ENCODE data around the gene ECHS1. TPM values are rescaled to one million over a fixed set of nuclear protein-coding genes. Genes with fewer than 3 reads are reported as not detected.
"Not testable (repeated sequence)": the region's sequence is repeated elsewhere in the genome, so short reads cannot be mapped to it uniquely, and the experiment has no call there.

ECHS1 gene
- total RNA-seq, 1 experiment from 2014 or later = 156 TPM

DNA sequence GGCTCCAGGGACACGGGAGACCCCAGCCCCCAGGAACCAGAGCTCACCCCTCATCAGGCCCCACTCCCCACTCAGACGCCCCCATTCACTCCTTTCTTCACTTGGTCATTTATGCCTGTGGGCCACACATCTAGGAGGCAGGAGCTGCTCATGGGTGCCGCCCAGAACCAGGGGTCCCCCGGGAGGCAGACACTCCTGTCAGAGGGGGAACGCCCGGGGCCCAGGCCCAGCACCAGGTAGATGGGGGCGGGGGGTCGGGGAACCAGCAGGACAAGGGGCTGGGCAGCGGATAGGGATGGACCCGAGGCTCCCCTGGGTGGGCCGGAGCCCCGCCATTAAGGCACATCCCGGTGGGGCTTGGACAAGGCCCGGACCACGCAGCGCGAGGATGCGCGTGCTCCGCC is 48.3 kb downstream of the ECHS1 start:
- no peak for DNase-seq (ENCODE audit: low spot score)

- no peak for DNase-seq (ENCODE audit: low spot score)
Observed at GRCh38 chr10:133324198-133324792, 48.9 kb downstream of the ECHS1 start.

DNA sequence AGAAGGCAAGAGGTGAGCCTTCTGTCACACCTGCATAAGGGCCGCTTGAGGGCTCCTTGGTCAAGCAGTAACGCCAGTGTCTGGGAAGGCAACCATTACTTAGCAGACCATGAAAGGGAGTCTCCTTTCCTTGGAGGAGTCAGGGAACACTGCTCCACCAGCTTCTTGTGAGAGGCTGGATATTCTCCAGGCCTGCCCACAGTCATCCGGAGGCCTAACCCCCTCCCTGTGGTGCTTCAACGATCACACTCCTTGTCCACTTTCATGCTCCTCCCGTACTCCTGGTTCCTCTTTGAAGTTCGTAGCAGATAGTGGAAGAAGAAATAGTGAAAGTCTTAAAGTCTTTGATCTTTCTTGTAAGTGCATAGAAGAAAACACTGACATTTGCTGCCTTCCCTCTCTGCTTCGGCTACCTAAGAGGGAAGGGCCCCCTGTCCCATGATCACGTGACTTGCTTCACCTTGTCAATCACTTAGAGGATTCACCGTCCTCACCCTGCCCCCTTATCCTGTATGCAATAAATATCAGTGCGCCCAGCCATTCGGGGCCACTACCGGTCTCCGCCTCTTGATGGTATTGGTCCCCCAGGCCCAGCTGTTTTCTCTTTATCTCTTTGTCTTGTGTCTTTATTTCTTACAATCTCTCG is 51.0 kb downstream of the ECHS1 start:
- DNase-seq (ENCODE audit: low spot score) = not testable (repeated sequence)

- DNase-seq (ENCODE audit: low spot score) = not testable (repeated sequence)
Observed at GRCh38 chr10:133320852-133321422, 52.2 kb downstream of the ECHS1 start.

DNA sequence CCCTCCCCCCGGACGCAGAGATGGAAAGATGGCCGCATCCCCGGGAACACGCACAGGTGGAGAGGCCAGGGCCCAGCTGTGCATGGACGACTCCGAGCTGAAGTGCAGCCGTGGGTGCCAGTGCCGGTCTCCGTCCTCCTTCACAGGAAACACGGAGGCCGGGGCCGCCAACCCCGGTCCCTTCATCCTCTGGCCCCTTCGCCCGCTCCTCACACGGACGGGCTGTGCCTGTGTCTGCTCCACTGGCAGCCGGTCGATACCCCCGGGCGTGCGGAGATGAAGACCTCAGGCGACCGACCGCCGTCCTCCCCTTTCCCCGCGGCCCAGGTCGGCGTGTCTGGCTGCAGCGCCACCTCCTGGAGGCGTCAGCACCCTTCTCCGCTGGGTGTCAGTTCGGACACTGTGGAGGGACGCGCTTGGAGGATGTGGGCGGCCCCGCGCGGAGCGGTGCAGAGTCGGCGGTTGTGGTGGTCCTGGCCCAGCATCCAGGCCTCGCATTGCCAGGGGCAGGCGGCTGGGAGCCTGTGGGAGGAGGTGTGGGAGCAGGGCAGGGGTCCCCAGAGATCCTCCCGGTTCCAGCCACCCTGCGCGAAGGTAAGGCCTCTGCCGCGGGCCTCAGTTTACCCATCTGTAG is 54.5 kb downstream of the ECHS1 start:
- DNase-seq (ENCODE audit: low spot score) = peak; percentile 47

GRCh38 chr10:133316732-133317131 is 56.4 kb downstream of the ECHS1 start:
- no peak for DNase-seq (ENCODE audit: low spot score)

GRCh38 chr10:133316266-133316665 is 56.9 kb downstream of the ECHS1 start:
- DNase-seq (ENCODE audit: low spot score) = no peak

DNA sequence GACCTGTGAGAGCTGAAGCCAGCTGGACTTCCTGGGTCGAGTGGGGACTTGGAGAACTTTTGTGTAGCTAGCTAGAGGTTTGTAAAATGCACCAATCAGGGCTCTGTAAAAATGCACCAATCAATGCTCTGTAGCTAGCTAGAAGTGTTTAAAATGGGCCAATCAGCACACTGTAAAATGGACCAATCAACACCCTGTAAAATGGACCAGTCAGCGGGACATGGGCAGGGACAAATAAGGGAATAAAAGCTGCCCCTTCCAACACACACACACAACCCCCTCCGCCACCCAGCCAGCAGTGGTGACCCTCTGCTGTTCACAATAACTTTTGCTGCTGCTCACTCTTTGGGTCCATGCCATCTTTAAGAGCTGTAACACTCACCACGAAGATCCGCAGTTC is 57.3 kb downstream of the ECHS1 start:
- peak; percentile 36 for DNase-seq (ENCODE audit: low spot score)

DNA sequence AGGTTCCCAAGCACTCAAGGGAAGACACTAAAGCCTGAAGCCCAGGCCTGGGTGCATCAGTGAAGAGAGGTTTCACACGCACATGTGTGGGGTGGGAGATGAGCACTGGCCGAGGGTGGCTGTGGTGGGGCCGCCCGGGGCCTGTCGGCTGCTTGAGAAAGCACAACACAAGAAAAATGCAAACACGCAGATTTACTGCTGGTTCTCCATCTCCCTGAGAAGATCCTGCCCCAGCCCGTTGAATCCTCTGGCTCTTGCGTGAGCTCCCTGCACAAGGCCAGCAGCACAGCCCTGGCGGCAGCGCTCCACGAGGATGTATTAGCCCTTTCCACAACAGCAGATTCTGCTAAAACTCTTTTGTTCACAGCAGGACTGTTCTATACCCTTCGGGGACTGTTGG is 58.2 kb downstream of the ECHS1 start:
- DNase-seq (ENCODE audit: low spot score) = no peak

- DNase-seq (ENCODE audit: low spot score) = no peak
Observed at GRCh38 chr10:133313192-133313591, 60.0 kb downstream of the ECHS1 start.

GRCh38 chr10:133312769-133313145 is 60.4 kb downstream of the ECHS1 start:
- DNase-seq (ENCODE audit: low spot score) = no peak

Other genes starting within 250 kb of the ECHS1 start
- gene KNDC1, start 213.1 kb downstream of the ECHS1 start, total RNA-seq (2014; rRNA removed; shearing (Covaris generic)) = 0.39 and 1.6 TPM in 2 replicates
- not detected in 2 replicates for gene UTF1, start 143.1 kb downstream of the ECHS1 start, total RNA-seq (2014; rRNA removed; shearing (Covaris generic))
- gene VENTX, start 135.5 kb downstream of the ECHS1 start, total RNA-seq (2014; rRNA removed; shearing (Covaris generic)) = not detected in 2 replicates
- 0.50 and 2.8 TPM in 2 replicates for gene ADAM8, start 96.5 kb downstream of the ECHS1 start, total RNA-seq (2014; rRNA removed; shearing (Covaris generic))
- gene TUBGCP2, start 64.5 kb downstream of the ECHS1 start, total RNA-seq (2014; rRNA removed; shearing (Covaris generic)) = 49.1 and 54.5 TPM in 2 replicates
- 53.2 and 66.3 TPM in 2 replicates for gene ZNF511, start 64.4 kb downstream of the ECHS1 start, total RNA-seq (2014; rRNA removed; shearing (Covaris generic))
- not detected in 2 replicates for gene CALY, start 36.5 kb downstream of the ECHS1 start, total RNA-seq (2014; rRNA removed; shearing (Covaris generic))
- gene PRAP1, start 26.0 kb downstream of the ECHS1 start, total RNA-seq (2014; rRNA removed; shearing (Covaris generic)) = not detected in 2 replicates
- gene FUOM, start 15.3 kb downstream of the ECHS1 start, total RNA-seq (2014; rRNA removed; shearing (Covaris generic)) = 4.7 and 10.4 TPM in 2 replicates
- not detected in 2 replicates for gene PAOX, start 5.9 kb upstream of the ECHS1 start, total RNA-seq (2014; rRNA removed; shearing (Covaris generic))
- gene MTG1, start 20.8 kb upstream of the ECHS1 start, total RNA-seq (2014; rRNA removed; shearing (Covaris generic)) = 22.5 and 25.7 TPM in 2 replicates
- not detected in 2 replicates for gene SPRN, start 51.3 kb upstream of the ECHS1 start, total RNA-seq (2014; rRNA removed; shearing (Covaris generic))
- 0.37 and 0.47 TPM in 2 replicates for gene SCART1, start 80.6 kb upstream of the ECHS1 start, total RNA-seq (2014; rRNA removed; shearing (Covaris generic))
- 0.43 and 0.50 TPM in 2 replicates for gene CYP2E1, start 154.0 kb upstream of the ECHS1 start, total RNA-seq (2014; rRNA removed; shearing (Covaris generic))
- gene SYCE1, start 192.2 kb upstream of the ECHS1 start, total RNA-seq (2014; rRNA removed; shearing (Covaris generic)) = not detected in 2 replicates